HG03060 (cell line): ENCODE results near the gene GARIN3.
"Not testable (repeated sequence)": the region's sequence is repeated elsewhere in the genome, so short reads cannot be mapped to it uniquely, and the experiment has no call there.

Experiments used
- ATAC-seq: cut with Tn5 transposase; IDR thresholded peaks from one replicate; pipeline ENCODE4 v1.9.1; 2021; ENCODE audit warnings: low read depth, moderate number of reproducible peaks; ENCODE audit not compliant: unreplicated experiment

Gene GARIN3

GRCh38 chr5:157166214-157167213 lies at the start of gene GARIN3:
GARIN3 (minus strand) TSS chr5:157166264; CDS start chr5:157166168, 96 bp downstream.
- ATAC-seq: no peak

GRCh38 chr5:157215514-157216167 lies 49.6 kb upstream of the GARIN3 start:
- ATAC-seq: no peak

- ATAC-seq: peak; percentile 27
Measured at GRCh38 chr5:157214861-157215513, 48.9 kb upstream of the GARIN3 start.

- peak; percentile 31 for ATAC-seq
Measured at GRCh38 chr5:157214415-157214814, 48.4 kb upstream of the GARIN3 start.

- ATAC-seq: no peak
Measured at GRCh38 chr5:157213527-157214243, 47.6 kb upstream of the GARIN3 start.

GRCh38 chr5:157212307-157212706 lies 46.2 kb upstream of the GARIN3 start:
- ATAC-seq: no peak

GRCh38 chr5:157210652-157211051 lies 44.6 kb upstream of the GARIN3 start:
- ATAC-seq: not testable (repeated sequence)

GRCh38 chr5:157205708-157206107 lies 39.6 kb upstream of the GARIN3 start:
- ATAC-seq: no peak

GRCh38 chr5:157204765-157205164 lies 38.7 kb upstream of the GARIN3 start:
- ATAC-seq: no peak

- no peak for ATAC-seq
Measured at GRCh38 chr5:157203417-157203816, 37.4 kb upstream of the GARIN3 start.

GRCh38 chr5:157201857-157202256 lies 35.8 kb upstream of the GARIN3 start:
- ATAC-seq: no peak

GRCh38 chr5:157198277-157198986 lies 32.4 kb upstream of the GARIN3 start:
- no peak for ATAC-seq

- ATAC-seq: no peak
Measured at GRCh38 chr5:157197086-157197485, 31.0 kb upstream of the GARIN3 start.

GRCh38 chr5:157196045-157196444 lies 30.0 kb upstream of the GARIN3 start:
- ATAC-seq: no peak

- no peak for ATAC-seq
Measured at GRCh38 chr5:157193699-157194424, 27.8 kb upstream of the GARIN3 start.

- ATAC-seq: peak; percentile 55
Measured at GRCh38 chr5:157189223-157189622, 23.2 kb upstream of the GARIN3 start.

- ATAC-seq: no peak
Measured at GRCh38 chr5:157188270-157188669, 22.2 kb upstream of the GARIN3 start.

GRCh38 chr5:157187046-157187754 lies 21.1 kb upstream of the GARIN3 start:
- ATAC-seq: no peak
